PFSK-1 (cell line): Measurements from ENCODE around the gene SYNPO.

Experiments used
- FOXP2 ChIP-seq: optimal IDR thresholded peaks from 2 replicates; pipeline ENCODE3; 2011; ENCODE audit warnings: borderline replicate concordance, control low read depth, inconsistent platforms; ENCODE audit not compliant: insufficient read depth; ENCODE audit errors: extremely low read length, extremely low read depth
- POLR2AphosphoS5 ChIP-seq: IDR thresholded peaks from 2 replicates; pipeline ENCODE4 v1.6.1; 2012; ENCODE audit warnings: low read depth, mild to moderate bottlenecking, control low read depth, low read length, moderate library complexity
- SIN3A ChIP-seq: IDR thresholded peaks from 2 replicates; pipeline ENCODE4 v1.6.1; 2012; ENCODE audit warnings: mild to moderate bottlenecking, low read length, moderate library complexity, borderline replicate concordance; ENCODE audit not compliant: insufficient read depth
- TAF1 ChIP-seq: IDR thresholded peaks from 2 replicates; pipeline ENCODE4 v1.6.1; 2012; ENCODE audit warnings: low read length, control low read depth, borderline replicate concordance; ENCODE audit not compliant: insufficient read depth
- TF ChIP-seq, protein P1 (sequence below), 2 experiments: IDR thresholded peaks; 2 replicates each; pipeline versions ENCODE4 v1.6.1 to v1.8.0; 2011 to 2012; ENCODE audit warnings: low read depth in 2 of 2, low read length in 2 of 2, control low read depth in 1 of 2, inconsistent platforms in 1 of 2, mild to moderate bottlenecking in 1 of 2, moderate library complexity in 1 of 2; ENCODE audit not compliant: insufficient read depth in 1 of 2

DNA sequence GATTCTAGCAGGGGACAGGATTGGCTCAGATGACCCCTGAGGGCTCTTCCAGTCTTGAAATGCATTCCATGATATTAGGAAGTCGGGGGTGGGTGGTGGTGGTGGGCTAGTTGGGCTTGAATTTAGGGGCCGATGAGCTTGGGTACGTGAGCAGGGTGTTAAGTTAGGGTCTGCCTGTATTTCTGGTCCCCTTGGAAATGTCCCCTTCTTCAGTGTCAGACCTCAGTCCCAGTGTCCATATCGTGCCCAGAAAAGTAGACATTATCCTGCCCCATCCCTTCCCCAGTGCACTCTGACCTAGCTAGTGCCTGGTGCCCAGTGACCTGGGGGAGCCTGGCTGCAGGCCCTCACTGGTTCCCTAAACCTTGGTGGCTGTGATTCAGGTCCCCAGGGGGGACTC, 17.7 kb downstream of the SYNPO start:
- TF ChIP-seq POLR2AphosphoS5, result no peak
- TF ChIP-seq TAF1, result no peak
- TF ChIP-seq, protein P1, sequence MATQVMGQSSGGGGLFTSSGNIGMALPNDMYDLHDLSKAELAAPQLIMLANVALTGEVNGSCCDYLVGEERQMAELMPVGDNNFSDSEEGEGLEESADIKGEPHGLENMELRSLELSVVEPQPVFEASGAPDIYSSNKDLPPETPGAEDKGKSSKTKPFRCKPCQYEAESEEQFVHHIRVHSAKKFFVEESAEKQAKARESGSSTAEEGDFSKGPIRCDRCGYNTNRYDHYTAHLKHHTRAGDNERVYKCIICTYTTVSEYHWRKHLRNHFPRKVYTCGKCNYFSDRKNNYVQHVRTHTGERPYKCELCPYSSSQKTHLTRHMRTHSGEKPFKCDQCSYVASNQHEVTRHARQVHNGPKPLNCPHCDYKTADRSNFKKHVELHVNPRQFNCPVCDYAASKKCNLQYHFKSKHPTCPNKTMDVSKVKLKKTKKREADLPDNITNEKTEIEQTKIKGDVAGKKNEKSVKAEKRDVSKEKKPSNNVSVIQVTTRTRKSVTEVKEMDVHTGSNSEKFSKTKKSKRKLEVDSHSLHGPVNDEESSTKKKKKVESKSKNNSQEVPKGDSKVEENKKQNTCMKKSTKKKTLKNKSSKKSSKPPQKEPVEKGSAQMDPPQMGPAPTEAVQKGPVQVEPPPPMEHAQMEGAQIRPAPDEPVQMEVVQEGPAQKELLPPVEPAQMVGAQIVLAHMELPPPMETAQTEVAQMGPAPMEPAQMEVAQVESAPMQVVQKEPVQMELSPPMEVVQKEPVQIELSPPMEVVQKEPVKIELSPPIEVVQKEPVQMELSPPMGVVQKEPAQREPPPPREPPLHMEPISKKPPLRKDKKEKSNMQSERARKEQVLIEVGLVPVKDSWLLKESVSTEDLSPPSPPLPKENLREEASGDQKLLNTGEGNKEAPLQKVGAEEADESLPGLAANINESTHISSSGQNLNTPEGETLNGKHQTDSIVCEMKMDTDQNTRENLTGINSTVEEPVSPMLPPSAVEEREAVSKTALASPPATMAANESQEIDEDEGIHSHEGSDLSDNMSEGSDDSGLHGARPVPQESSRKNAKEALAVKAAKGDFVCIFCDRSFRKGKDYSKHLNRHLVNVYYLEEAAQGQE (IDR thresholded peaks at IDR 0.05; ENCODE audit: insufficient read depth in 1 of 2, low read depth in 2 of 2, low read length in 2 of 2), result no peak
- no peak for TF ChIP-seq SIN3A
- TF ChIP-seq FOXP2, result no peak
